Measurements from ENCODE around the gene FAM217B.

DNA sequence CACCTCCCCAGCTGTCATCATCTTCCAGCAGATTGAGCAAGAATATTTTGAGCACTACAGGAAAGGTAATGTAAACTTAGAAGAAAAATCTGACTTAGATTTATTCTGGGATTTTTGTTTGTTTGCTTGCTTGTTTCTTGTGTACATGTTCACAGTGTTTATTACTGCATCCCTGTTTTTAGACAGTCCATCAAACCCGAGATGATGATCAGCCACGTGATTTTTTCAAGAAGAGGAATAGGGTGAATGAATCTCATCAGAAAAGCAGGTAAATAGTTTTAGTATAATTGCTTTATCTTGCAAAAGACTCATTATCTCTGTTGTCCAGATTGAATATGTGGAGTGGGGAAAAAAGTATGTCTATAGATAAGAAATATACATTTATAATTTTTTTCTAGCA, 2.1 kb downstream of the FAM217B start:
- TF ChIP-seq CTCF (conservative IDR thresholded peaks at IDR 0.05 in 1 of 2, IDR thresholded peaks at IDR 0.05 in 1 of 2; ENCODE audit: low read depth in 1 of 2, low read length in 2 of 2) (no peak), EZH2 (IDR thresholded peaks at IDR 0.05; ENCODE audit: low read length, missing control alignments) (no peak)

All from fibroblast of lung (primary cell).